HepG2 (cell line): ENCODE data around the gene RPS8. TPM values are rescaled to one million over a fixed set of nuclear protein-coding genes. Genes with fewer than 3 reads are reported as not detected.

Experiments used
- ATAC-seq: fragments of 200-7000 bp; cut with Tn5 transposase; 3 replicates; pipeline ENCODE4 v1.9.1; 2020; ENCODE audit warnings: mild to moderate bottlenecking, moderate library complexity
- BruUV-seq: library from RNA; stranded (reverse); fragments of 400-500 nt; replicated peaks from 2 replicates; lab custom pipeline; 2021; lab: Mats Ljungman, UMichigan
- CTCF ChIA-PET: fragments of 300-600 bp; formaldehyde crosslinking; extraction: SDS; loops from one replicate; lab custom pipeline; 2021; ENCODE audit warnings: low total read pairs, inconsistent platforms, low intra/inter-chr PET ratio; lab: Yijun Ruan, JAX
- POLR2A ChIA-PET: fragments of 350-600 bp; sonication (Branson Sonifier 250); formaldehyde crosslinking; loops from one replicate; lab custom pipeline; 2020; ENCODE audit warnings: antibody characterized with exemption, inconsistent platforms; lab: Yijun Ruan, JAX
- DNase-seq: peaks from one replicate; pipeline ENCODE4 v3.0.0-alpha.2; 2015; ENCODE audit warnings: low spot score
- FAIRE-seq: peaks from 3 replicates; lab custom pipeline; 2011; peaks lifted over from hg19 to GRCh38; lab: Jason Lieb, UNC
- H2AFZ ChIP-seq: one replicate; pipeline ENCODE4 v1.6.1; 2011; ENCODE audit warnings: low read length, inconsistent platforms
- H3K27ac ChIP-seq: fragments of 300-600 bp; 3 replicates; pipeline ENCODE4 v1.8.0; 2011; ENCODE audit warnings: mixed run types, mild to moderate bottlenecking, mixed read lengths, low read length, inconsistent platforms; ENCODE audit not compliant: insufficient read depth; ENCODE audit errors: extremely low read length
- H3K27me3 ChIP-seq, 2 experiments: fragments of 200-600 bp in 1 of 2; 2 replicates in 1 of 2; 3 replicates in 1 of 2; pipeline versions ENCODE4 v1.6.0 to v1.8.0; 2011; ENCODE audit warnings: low read length in 2 of 2, mild to moderate bottlenecking in 2 of 2, moderate library complexity in 2 of 2, inconsistent platforms in 1 of 2; ENCODE audit not compliant: insufficient read depth in 2 of 2, control insufficient read depth in 1 of 2
- H3K36me3 ChIP-seq, 2 experiments: fragments of 200-600 bp in 1 of 2; replicated peaks in 1 of 2; 2 replicates in 1 of 2; 3 replicates in 1 of 2; pipeline versions ENCODE4 v1.5.1 to v1.8.0; 2011; ENCODE audit warnings: low read length in 2 of 2, inconsistent platforms in 1 of 2; ENCODE audit not compliant: insufficient read depth in 2 of 2, control insufficient read depth in 1 of 2
- H3K4me1 ChIP-seq: 2 replicates; pipeline ENCODE4 v1.5.1; 2012; ENCODE audit warnings: low read length, inconsistent platforms; ENCODE audit not compliant: insufficient read depth
- H3K4me2 ChIP-seq: 2 replicates; pipeline ENCODE4 v1.6.0; 2011; ENCODE audit warnings: low read depth, low read length, inconsistent platforms
- H3K4me3 ChIP-seq, 3 experiments: fragments of 200-600 bp in 1 of 3; sonication (generic), shearing (Covaris generic) in 1 of 3; replicated peaks in 1 of 3; 2 replicates each; pipeline ENCODE4 v1.5.1; 2011 to 2016; ENCODE audit warnings: low read length in 3 of 3, inconsistent platforms in 2 of 3, low read depth in 2 of 3, mild to moderate bottlenecking in 2 of 3, control low read depth in 1 of 3, mixed read lengths in 1 of 3; ENCODE audit not compliant: insufficient read depth in 1 of 3
- H3K79me2 ChIP-seq: one replicate; pipeline ENCODE4 v1.6.1; 2011; ENCODE audit warnings: low read length, inconsistent platforms; ENCODE audit not compliant: insufficient read depth
- H3K9ac ChIP-seq: 2 replicates; pipeline ENCODE4 v1.6.0; 2011; ENCODE audit warnings: mild to moderate bottlenecking, low read depth, low read length, inconsistent platforms; ENCODE audit not compliant: insufficient read depth
- H3K9me3 ChIP-seq: 2 replicates; pipeline ENCODE4 v1.5.1; 2012; ENCODE audit warnings: mild to moderate bottlenecking, low read length
- H4K20me1 ChIP-seq: 2 replicates; pipeline ENCODE4 v1.6.0; 2011; ENCODE audit warnings: inconsistent platforms, mild to moderate bottlenecking, low read length, moderate library complexity; ENCODE audit not compliant: insufficient read depth
- EEA1 ChIP-seq: sonication (generic); formaldehyde crosslinking; IDR thresholded peaks from 2 replicates; pipeline ENCODE4 v1.5.1; 2020; ENCODE audit warnings: mild to moderate bottlenecking, missing genetic modification reagents, borderline replicate concordance
- KAT2B ChIP-seq: fragments of 150-350 bp; IDR thresholded peaks from 2 replicates; pipeline ENCODE4 v1.6.1; 2014; ENCODE audit warnings: low read depth, low read length, borderline replicate concordance
- NR2F2 ChIP-seq: IDR thresholded peaks from 2 replicates; pipeline ENCODE4 v1.6.1; 2012; ENCODE audit warnings: low read depth, inconsistent platforms, borderline replicate concordance
- PHF21A ChIP-seq: sonication (generic); formaldehyde crosslinking; IDR thresholded peaks from 2 replicates; pipeline ENCODE4 v1.5.0; 2020; ENCODE audit warnings: mild to moderate bottlenecking, missing genetic modification reagents
- RARA ChIP-seq: IDR thresholded peaks from 2 replicates; pipeline ENCODE4 v1.6.1; 2016; ENCODE audit warnings: missing genetic modification reagents, missing compliant biosample characterization
- REST ChIP-seq, 2 experiments: IDR thresholded peaks; 2 replicates each; pipeline ENCODE4 v1.6.1; 2011 to 2012; ENCODE audit warnings: low read length in 2 of 2, borderline replicate concordance in 1 of 2, low read depth in 1 of 2, mild to moderate bottlenecking in 1 of 2, moderate library complexity in 1 of 2
- SATB2 ChIP-seq: sonication (generic); formaldehyde crosslinking; IDR thresholded peaks from 2 replicates; pipeline ENCODE4 v1.5.0; 2020; ENCODE audit warnings: missing genetic modification reagents
- SMARCE1 ChIP-seq: fragments of 450-650 bp; IDR thresholded peaks from 2 replicates; pipeline ENCODE4 v1.6.1; 2017; ENCODE audit warnings: borderline replicate concordance
- SRY ChIP-seq: sonication (generic); formaldehyde crosslinking; IDR thresholded peaks from 2 replicates; pipeline ENCODE4 v1.8.0; 2022; ENCODE audit warnings: mild to moderate bottlenecking, missing genetic modification reagents
- YY1 ChIP-seq: IDR thresholded peaks from 2 replicates; pipeline ENCODE4 v1.6.1; 2011; ENCODE audit warnings: low read length, low read depth, moderate library complexity, mild to moderate bottlenecking; ENCODE audit not compliant: insufficient read depth, insufficient replicate concordance
- ZBTB26 ChIP-seq: IDR thresholded peaks from 2 replicates; pipeline ENCODE4 v1.6.1; 2016; ENCODE audit warnings: missing compliant biosample characterization, missing genetic modification reagents, borderline replicate concordance
- ZBTB44 ChIP-seq: sonication (generic); formaldehyde crosslinking; IDR thresholded peaks from 2 replicates; pipeline ENCODE4 v1.4.0; 2020; ENCODE audit warnings: missing genetic modification reagents
- ZBTB7B ChIP-seq: sonication (generic); formaldehyde crosslinking; IDR thresholded peaks from 2 replicates; pipeline ENCODE4 v1.4.0; 2020; ENCODE audit warnings: missing genetic modification reagents
- ZKSCAN5 ChIP-seq: sonication (generic); formaldehyde crosslinking; IDR thresholded peaks from 2 replicates; pipeline ENCODE4 v1.5.1; 2020; ENCODE audit warnings: mild to moderate bottlenecking, missing genetic modification reagents
- ZNF235 ChIP-seq: sonication (generic); formaldehyde crosslinking; IDR thresholded peaks from 2 replicates; pipeline ENCODE4 v1.8.1; 2023; ENCODE audit warnings: mild to moderate bottlenecking, missing genetic modification reagents, borderline replicate concordance
- ZNF251 ChIP-seq: sonication (generic); formaldehyde crosslinking; IDR thresholded peaks from 2 replicates; pipeline ENCODE4 v1.9.0; 2021; ENCODE audit warnings: mild to moderate bottlenecking, missing genetic modification reagents
- ZNF644 ChIP-seq: IDR thresholded peaks from 2 replicates; pipeline ENCODE4 v1.6.1; 2016; ENCODE audit warnings: low read depth
- ZNF792 ChIP-seq: IDR thresholded peaks from 2 replicates; pipeline ENCODE4 v1.6.1; 2016
- whole genome bisulfite sequencing: methylation state at CpG from one replicate; pipeline ENCODE4 v1.1.6; 2017; ENCODE audit warnings: low lambda C conversion rate; 5-methylcytosine and 5-hydroxymethylcytosine counted together
- in situ Hi-C: cut with HindIII; loops from 2 replicates; pipeline ENCODE4 v1.10.0; 2017; ENCODE audit warnings: low pct_unique_long_range_greater_than_20kb; ENCODE audit not compliant: extremely low pct_ligation_motif_present
- intact Hi-C: fragments of 100-400 bp; cut with micrococcal nuclease; formaldehyde crosslinking; loops from one replicate; pipeline ENCODE4 v1.10.0; 2022; ENCODE audit not compliant: unreplicated experiment
- polyA plus RNA-seq, 8 experiments: library from polyadenylated mRNA; depleted of rRNA in 3 of 8; stranded (reverse) in 7 of 8; unstranded in 1 of 8; fragments of >200 nt; fragmentation: Illumina TruSeq in 4 of 8; extraction: Trizol in 4 of 8; gene quantifications; 2 replicates each; pipeline versions ENCODE4 v1.2.1 to v1.2.3, GENCODE V29; 2011 to 2016; ENCODE audit warnings: low read depth in 4 of 8, missing spikeins in 1 of 8, mixed read lengths in 1 of 8; ENCODE audit not compliant: insufficient read depth in 1 of 8
- total RNA-seq, 5 experiments: library from RNA; depleted of rRNA; stranded (reverse); fragments of >200 nt; fragmentation: Illumina TruSeq; extraction: Trizol; gene quantifications; 2 replicates each; pipeline ENCODE4 v1.2.3, GENCODE V29; 2016; ENCODE audit warnings: low read depth in 1 of 5

The RPS8 gene
- total and polyA plus RNA-seq, 2 of the 13 experiments (the other 11 are each of a cell fraction or from before 2014, with no cell fraction given) = 2,628 to 2,822 TPM

DNA sequence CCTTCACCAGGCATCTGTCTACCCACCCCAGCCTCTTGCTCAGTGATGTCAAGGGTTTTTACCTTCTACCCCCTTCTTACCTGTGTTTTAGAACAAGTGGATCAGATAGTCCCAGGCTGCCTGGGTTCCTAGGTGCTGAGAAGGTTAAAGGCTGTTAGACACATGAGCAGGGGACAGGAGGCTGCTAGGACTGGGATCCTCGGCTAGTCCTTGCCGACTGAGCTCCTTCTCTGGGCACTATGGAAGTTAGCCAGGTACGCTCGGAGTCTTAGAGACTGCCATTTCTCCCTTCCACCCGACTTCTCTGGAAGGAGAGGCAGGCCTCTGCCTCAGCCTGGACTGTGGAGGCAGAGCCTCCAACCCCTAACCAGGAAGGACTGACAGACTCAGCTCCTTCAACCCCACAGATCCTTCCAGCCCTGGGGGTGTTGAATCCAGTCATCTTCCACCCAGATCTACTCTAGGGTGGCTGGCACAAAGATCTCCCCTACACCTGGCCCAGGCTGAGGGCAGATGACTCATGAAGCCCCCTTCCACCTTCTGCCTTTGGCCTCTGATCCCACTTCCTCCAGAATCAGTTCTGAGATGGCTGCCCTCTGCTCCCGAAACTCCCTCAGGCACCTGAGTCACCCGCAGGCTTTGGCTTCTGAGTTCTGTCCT lies 31.5 kb downstream of the RPS8 start, which contains the start of gene DYNLT4:
TSS of gene DYNLT4 (minus strand) at position 648 of the 660 bp plus-strand sequence. CDS start 683 bp downstream, outside the sequence.
- Histone ChIP-seq H3K4me2 (peak within 1 kb of the TSS; percentile 98), H3K27me3 (no peaks in the 10 kb centered on the region), H2AFZ (no peak within 1 kb of the TSS), H3K4me1 (peaks cover 73% of the 10 kb centered on the region), H3K4me3 (peak within 1 kb of the TSS; percentile 70 to 87 (median 78)), H3K36me3 (peaks cover 6 to 38% of the 10 kb centered on the region in 2 experiments; a peak in 4 of 5 replicates), H3K9ac (peak within 1 kb of the TSS; percentile 99), H3K27ac (peak within 1 kb of the TSS; percentile 100), H4K20me1 (0 out of 2 replicates have a peak, but pooled peaks cover 6% of the 10 kb centered on the region), H3K9me3 (no peaks in the 10 kb centered on the region), H3K79me2 (peaks cover 14% of the 10 kb centered on the region)
- POLR2A ChIA-PET = interaction anchor here (1.2 to 12.9 kb wide), 12 partner anchors 8 to 497 kb away, joined by 5 to 570 read pairs (median 24); partner anchors contain the start of genes BEST4, HECTD3, PLK3 and PTCH2
- intact Hi-C loops (no loop called here), in situ Hi-C loops (no loop called here)
- FAIRE-seq (no peak), DNase-seq (no peak), ATAC-seq (peak; percentile 0; the same call in 2 of the 3 replicates)
- 0% methylated on average over 1 of the region's 7 CpGs for WGBS
- TSS peak; percentile 78 for BruUV-seq
- CTCF ChIA-PET = no interaction called here
- TF ChIP-seq PHF21A (CRISPR knock-in tag) (no peak), SRY (CRISPR knock-in tag) (0 out of 2 replicates have a peak, but pooled peaks have one; percentile 46), ZNF235 (CRISPR knock-in tag) (no peak), ZNF792 (CRISPR knock-in tag) (no peak), ZBTB44 (CRISPR knock-in tag) (no peak), SMARCE1 (no peak), NR2F2 (peak; percentile 35; the same call in 1 of the 2 replicates), ZNF644 (no peak), REST (IDR thresholded peaks at IDR 0.05; ENCODE audit: borderline replicate concordance in 1 of 2, low read depth in 1 of 2, low read length in 2 of 2) (peak in 1 of 2 experiments; percentile 28; a peak in 1 of 4 replicates), RARA (peak; percentile 78; the same call in 1 of the 2 replicates), SATB2 (no peak), ZBTB26 (CRISPR knock-in tag) (0 out of 2 replicates have a peak, but pooled peaks have one; percentile 34), YY1 (peak; percentile 65), KAT2B (no peak), ZKSCAN5 (0 out of 2 replicates have a peak, but pooled peaks have one; percentile 18), EEA1 (CRISPR knock-in tag) (peak; percentile 23; the same call in 1 of the 2 replicates), ZBTB7B (CRISPR knock-in tag) (0 out of 2 replicates have a peak, but pooled peaks have one; percentile 19), ZNF251 (no peak)
